HG02943 (cell line): Measurements from ENCODE around the gene SHISAL2B.
"Not testable (repeated sequence)": the region's sequence is repeated elsewhere in the genome, so short reads cannot be mapped to it uniquely, and the experiment has no call there.

ENCODE experiments used
- ATAC-seq: cut with Tn5 transposase; IDR thresholded peaks from one replicate; pipeline ENCODE4 v1.9.1; 2021; ENCODE audit warnings: mild to moderate bottlenecking, low read depth, moderate library complexity; ENCODE audit not compliant: unreplicated experiment

SHISAL2B gene

DNA sequence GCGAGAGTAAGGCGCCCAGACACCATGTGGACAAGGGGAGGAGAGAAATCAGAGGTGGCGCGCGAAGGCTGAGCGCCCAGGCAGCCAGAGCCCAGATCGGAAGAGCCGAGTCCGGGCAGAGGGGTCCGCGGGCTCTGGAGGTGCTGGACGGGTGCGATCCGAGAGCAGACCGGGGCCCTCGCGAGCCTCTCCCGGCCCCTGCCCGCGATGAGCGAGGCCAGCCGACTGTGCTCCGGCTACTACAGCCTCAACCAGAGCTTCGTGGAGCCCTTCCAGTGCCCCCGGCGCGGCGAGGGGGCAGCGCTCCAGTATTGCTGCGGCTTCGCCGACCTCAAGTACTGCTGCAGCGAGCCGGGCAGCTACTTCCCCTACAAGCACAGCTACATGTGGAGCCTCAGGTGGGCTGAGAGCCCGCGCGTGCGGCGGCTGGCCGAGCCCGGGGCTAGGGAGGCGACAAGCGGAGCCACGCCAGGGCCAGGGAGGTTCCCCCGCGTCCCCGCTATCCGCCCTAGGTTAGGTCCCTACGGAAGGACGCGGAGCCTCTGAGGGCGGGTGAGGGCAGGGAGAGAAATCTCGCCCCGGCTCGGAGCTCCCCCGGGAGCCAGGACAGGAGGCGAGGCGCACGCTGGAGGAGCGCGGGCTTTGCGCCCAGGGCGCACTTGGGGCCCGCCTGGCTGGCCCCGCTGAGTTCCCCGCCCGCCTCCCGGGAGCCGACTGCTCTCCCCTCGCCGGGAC is at the start of gene SHISAL2B:
Gene SHISAL2B, plus strand, starts transcription at position 87 of the 735 bp plus-strand sequence. Its CDS starts 121 bp downstream, at position 208.
- ATAC-seq, result no peak

DNA sequence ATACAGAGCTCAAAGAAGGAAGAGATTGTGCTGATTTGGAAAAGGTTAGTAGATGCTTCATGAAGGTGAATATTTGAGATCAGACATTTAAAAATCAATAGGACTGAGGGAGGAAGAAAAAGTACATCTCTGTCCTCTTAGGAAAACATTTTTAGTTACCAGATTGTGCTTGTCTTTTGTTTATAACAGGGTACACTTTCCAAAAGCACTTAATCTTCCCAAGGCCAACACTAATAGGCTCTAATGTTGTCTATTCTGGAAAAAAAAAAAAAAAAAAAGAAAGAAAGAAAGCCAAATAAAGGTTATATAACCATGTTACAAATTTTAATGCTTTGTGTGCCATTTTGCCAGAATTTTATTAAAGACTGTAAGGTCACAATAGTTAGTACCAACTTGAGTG is 45.5 kb upstream of the SHISAL2B start:
- no peak for ATAC-seq

DNA sequence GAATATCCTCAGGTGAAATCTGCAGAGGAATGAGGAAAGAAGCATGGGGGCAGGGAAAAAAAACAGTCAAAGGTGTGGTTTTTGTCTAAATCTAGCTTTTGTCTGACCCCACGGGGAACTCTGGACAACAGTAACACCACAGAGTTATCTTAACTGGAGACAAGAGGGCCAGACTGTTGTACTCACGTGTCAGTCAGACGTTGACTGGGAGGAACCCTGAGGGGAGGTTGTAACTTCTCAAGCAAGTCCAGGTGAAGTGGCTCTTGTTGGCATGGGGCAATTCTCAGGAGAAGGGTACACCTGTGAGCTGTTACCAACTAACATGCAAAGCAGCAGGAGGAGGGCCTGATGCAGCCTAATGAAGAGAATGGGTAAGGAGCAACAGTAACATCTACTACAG is 44.1 kb upstream of the SHISAL2B start:
- no peak for ATAC-seq

DNA sequence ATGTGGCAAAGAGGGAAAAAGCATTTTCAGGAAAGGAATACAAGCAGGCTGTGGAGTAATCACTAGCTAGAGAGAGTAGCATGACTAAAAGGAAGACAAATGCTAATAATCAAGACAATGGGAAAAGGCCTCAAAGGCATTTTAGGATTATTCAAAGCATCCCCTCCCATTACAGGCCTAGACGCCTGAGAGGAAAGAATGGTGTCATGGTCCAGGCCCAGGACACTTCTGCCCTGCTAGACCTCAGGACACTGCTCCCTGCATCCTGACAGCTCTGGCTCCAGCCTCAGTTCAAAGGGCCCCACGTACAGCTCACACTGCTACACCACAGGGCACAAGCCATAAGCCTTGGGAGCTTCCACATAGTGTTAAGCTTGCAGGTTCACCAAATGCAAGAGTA is 40.8 kb upstream of the SHISAL2B start:
- ATAC-seq, result no peak

DNA sequence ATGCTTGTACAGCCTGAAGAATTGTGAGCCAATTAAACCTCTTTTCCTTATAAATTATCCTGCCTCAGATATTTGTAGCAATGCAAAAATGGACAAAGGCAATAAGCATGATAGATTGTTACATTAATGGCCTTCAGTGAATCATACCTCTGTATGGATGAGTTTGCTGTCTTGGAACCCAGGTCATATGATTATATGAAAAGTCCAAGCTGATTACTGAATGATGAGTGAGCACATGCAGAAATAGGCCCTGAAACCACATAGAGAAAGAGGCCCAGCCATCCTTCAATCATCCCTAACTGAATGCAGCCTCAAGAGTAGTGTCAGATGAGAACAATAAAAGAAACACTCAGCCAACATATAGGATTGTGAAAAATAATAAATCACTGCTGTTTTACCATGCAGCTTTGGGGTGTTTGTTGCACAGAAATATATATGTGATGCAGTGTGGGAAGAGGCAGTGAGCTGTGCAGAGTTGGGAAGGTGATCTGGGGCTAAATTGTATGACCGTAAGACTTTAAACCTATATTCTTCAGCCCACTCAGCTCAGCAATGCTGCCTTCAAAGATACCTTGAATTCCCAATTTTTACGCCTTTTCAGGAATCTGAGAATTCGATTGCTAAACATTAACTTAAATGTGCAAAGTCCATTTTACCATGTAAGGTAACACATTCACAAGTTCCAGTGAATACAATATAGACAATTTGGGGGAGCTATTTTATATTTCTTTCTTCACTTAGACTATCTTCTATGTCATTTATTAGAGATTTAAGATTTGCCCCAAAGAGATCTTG is 36.3 kb upstream of the SHISAL2B start:
- ATAC-seq, result no peak

DNA sequence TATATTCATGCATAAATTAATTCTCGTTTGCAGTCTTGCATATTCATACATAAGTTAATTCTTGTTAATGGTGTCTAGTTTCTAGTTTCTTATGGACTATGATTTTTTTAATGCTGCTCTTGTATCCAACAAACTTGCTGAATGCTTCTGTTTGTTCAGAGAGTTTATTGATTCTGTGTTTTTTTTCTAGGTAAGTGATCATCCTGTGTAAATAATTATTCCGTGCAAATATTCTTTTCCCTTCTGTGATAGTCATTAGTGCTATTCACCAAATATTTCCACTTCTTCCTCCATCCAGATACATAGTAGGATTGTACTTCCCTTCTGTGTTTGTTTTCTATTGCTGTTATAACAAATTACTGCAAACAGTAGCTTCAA is 35.8 kb upstream of the SHISAL2B start:
- no peak for ATAC-seq

DNA sequence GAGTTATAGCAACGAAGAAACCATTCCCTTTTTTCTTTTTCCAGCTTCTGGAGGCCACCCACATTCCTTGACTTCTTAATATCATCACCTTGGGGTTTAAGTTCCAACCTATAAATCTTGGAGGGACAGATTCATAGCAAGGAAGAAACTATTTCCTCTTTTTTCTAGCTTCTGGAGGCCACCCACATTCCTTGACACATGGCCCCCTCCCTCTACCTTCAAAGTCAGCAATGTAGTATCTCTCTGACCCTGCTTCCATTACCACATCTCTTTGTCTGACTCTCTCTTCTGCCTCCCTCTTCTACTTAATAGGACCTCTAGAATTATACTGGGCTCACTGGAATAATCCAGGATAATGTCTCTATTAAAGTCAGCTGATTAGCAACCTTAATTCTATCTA is 34.7 kb upstream of the SHISAL2B start:
- ATAC-seq, result no peak

DNA sequence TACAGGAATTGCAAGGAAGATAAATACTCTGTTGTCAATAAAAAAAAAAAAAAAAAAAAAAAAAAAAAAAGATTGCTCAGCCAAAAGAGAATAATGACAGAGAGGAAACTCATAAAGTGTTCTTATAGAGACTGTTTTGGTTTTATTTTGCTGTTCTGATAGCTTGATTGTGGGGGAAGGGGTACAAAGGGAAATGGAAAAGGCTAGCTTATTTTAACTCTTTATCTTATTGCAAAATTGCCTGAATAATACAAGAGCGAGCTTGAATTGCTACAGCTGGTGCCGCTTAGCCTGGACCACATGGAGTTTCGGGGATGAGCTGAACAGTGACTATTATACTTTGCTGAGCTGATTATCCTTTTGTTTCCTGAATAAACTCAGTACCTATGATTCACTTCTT is 31.0 kb upstream of the SHISAL2B start:
- ATAC-seq, result no peak

DNA sequence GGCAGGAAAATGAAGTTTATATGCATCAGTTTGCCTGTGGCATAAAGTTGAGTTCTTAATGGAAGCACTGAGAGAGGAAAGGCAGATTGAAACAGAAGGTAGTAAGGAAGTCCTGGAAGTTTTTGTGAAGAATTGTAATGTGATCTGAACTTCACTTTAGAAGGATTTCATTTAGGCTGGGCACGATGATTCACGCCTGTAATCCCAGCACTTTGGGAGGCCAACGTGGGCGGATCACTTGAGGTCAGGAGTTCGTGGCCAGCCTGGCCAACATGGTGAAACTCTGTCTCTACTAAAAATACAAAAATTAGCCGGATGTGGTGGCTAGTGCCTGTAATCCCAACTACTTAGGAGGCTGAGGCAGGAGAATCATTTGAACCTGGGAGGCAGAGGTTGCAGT is 27.1 kb upstream of the SHISAL2B start:
- not testable (repeated sequence) for ATAC-seq

DNA sequence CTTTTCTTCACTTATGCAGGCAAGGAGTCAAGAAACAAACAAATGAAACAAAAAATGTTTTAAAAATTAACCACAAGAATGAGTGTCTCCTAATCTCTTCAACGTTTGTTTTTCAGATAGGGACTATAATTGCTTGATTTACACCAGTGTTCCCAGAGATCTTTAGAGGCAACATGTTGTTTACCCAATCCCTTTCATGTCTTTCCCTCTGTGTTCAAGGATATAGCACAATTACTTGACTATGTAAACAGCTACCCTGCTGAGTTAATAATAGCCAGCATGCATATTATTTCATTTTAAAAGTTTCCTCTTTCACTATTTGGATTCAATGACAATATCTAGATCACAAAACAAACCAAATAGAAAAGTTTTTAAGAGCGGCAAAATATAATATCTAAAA is 25.1 kb upstream of the SHISAL2B start:
- no peak for ATAC-seq

DNA sequence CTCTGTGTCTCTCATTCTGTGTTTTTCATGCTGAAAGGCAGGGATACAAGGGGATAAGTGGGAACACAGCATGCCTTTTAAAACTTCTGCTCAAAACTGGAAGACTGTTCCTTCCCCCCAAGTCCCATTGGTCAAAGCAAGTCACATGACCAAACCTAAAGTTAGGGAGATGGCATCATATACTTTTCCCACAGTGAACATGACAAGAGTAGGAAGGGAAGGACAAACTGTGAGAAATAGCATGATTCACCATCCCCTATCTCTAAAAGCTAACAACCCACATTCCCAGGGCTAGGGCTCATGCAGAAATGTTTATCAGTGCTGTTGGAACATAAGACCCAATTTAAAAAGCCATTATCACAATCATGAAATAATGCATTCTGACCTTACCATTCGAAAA is 24.2 kb upstream of the SHISAL2B start:
- no peak for ATAC-seq

DNA sequence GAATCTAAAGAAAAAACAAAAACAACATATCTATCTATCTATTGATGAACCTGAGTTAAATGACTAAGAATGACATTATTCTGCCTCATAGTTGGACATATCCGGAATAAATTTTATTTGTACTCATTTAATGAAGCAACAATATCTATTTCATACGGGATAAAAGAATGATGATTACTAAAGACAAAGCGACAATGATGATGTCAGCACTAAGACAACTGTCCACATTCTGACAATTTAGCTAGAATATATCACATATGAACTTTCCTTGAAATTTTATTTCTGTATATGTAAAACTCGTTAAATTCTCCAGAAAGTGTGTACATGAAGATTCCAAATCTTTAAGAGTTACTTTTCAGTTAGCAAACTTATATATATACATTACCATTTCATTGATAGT is 23.2 kb upstream of the SHISAL2B start:
- no peak for ATAC-seq

DNA sequence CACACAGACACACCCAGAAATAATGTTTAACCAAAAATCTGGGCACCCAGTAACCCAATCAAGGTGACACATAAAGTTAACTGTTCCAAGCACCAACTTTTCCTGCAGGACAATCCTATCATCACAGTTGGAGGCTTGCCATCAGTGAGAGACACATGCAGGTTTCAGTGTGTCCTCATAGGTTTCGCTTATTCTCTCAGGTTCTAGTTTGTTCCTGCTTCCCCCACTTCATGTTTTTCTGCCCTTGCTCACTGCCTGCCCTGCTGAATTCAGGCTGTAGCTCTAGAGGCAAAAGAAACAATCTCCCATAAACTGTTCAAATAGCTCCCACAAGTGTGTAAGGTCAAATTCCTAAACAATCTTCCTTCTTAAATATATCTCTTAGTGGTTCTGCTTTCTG is 20.0 kb upstream of the SHISAL2B start:
- no peak for ATAC-seq

DNA sequence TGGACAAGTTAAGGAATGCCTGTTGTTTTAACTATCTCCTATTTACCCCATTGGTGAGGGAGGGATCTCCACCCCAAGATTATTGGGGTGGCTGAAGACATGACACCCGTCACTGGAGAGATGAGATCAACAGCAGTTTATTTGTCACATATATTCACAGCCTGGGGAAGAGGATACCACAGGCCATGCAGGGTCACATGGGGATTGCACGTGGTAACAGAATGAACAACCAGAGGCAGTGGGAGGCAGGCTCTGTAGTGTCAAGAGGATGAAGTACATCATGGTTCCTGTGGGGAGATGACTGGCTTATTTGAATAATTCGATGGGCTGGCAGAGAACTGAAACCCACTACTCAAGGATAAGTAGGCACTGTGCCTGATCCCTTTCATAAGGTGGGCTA is 18.6 kb upstream of the SHISAL2B start:
- ATAC-seq, result no peak

DNA sequence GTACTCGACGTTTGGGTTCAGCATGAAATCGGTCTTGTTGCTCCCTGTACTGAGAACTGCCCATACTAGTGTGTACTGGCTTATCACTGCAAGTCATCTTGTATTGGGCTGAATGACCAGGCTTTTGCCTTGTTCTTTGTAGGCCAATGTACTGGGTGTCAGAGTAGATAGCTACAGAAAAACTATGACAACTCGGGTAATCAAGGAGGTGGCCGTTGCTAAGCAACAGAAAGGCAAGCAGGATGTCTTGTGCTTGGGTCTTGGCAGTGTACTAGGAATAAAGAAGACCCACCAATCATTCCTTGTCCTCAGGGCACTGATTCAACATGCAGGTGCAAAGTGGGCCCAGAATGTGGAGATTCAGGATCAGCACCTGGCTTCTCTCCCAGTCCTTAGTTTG is 11.9 kb upstream of the SHISAL2B start:
- ATAC-seq, result no peak

DNA sequence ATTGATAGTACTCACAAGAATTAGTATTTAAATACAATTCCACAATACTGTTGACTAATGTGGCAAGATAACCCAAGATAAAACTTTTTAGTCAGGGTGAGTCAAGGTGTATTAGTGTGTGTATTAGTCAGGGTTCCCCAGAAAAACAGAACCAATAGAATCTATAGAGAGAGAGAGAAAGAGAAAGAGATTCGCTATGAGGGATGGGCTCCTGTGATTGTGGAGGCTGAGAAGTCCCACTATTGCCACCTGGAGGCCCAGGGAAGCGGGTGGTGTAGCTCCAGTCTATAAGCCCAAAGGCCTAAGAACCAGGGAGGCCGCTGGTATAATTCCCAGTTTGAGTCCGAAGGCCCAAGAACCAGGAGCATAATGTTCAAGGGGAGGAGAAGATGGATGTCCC is 10.0 kb upstream of the SHISAL2B start:
- no peak for ATAC-seq

DNA sequence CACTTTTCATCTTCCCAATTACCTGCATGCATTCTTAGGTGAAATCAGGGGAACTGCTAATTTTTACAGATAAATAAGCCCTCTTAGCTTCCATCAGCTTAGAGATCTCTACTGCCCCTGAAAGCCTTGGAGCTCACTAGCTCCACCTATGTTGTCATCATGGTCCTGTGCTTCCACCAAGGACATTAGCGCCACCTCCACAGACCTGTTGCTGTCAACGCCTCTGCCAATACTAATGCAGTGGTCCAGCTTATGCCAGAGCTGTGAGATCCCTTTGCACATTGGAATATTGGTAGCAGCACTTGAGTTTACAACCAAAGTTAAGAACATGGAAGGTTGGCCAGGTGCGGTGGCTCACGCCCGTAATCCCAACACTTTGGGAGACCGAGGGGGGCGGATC is 7.7 kb upstream of the SHISAL2B start:
- no peak for ATAC-seq

DNA sequence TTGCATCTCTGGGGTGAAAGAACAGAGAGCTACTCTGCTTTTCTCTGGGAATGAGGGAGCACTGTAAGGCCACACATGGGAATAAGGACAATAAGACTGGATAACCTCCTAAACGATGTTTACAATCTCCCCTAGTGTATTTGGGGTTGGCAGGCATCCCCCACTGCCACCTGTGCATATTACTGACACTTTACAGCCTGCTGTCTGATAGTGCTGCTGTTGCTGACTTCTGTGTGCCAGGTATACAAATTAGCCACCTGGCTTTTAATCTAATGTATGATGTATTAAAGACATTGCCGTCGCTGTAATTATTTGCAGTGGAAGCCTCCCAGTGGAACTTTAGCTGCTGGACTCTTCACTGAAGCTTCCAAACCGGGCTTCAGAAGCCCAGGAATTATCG is 4.4 kb upstream of the SHISAL2B start:
- no peak for ATAC-seq

DNA sequence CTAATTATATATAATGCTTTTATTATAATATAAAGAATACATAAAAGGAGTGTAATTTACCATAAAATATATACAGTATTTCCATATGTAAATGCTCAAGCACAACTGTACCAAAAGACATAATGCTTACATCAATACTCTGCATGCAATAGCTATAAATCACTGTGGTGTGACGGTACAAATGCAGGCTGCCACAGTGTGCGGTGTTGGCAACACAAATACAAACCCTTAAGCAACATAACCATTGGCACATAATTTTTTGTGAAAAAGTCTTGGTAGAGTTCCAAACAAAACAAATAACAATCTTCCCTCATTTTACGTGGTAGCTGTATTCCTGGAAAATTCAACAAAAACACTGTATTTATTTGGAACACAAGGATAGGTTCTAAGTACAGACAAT is 1.9 kb upstream of the SHISAL2B start:
- no peak for ATAC-seq

DNA sequence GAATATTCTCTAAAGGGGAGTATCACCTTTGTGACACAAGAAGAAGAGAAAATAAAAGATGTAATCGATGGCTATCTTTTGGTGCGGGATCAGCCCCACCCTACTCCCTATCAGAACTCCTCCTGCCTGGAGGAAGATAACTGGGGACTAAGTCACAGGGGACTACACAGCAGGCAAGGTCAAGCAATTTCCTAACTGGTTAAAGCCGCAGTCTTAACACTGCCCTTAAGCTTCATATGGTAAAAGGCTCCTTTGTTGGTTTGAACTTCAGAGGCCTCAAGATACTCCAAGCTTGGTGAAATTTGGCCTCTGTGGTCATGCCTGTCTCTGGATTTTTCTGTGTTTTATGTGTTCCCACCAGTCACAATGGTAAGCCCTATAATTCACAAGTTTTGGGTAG is 1.3 kb upstream of the SHISAL2B start:
- ATAC-seq, result no peak

DNA sequence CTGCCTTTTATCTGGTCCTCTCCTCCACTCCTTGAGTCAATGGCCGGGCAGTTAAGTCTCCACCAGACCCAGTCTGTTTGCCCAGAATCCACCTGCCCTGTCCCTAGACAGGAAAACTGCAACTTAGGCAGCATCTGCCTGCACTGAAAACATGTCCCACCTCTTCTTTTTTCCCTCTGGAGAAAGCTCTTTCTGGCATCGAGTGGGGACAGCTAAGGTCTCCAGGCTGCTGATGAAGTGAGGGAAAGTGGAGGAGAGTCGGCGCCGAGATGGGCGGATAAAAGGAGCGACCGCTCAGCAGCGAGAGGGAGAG is 243 bp upstream of the SHISAL2B start:
- no peak for ATAC-seq

DNA sequence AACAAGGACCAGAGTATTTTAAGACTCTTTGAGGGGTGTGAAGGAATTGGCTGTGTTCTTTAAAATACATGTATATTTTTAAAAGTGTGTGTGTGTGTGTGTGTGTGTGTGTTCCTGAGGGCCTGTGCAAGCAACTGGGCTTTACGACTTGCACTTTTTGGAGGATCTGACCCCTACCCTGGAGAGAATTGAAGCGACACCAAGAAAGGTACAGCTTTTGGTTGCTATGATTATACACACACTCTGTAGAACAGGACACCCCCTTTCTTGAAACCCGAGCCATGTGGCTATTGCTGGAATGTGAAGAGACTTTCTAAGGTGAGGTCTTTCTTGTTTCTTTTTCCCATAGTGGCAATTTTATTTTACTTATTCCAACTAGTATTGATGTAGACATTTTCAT is 988 bp downstream of the SHISAL2B start:
- ATAC-seq, result no peak
